ENCODE measurements around the gene PDXK.
A peak's percentile ranks its signal among the peaks of the same experiment; 100 is the strongest.
"Not testable (repeated sequence)": the region's sequence is repeated elsewhere in the genome, so short reads cannot be mapped to it uniquely, and the experiment has no call there.

The PDXK gene

DNA sequence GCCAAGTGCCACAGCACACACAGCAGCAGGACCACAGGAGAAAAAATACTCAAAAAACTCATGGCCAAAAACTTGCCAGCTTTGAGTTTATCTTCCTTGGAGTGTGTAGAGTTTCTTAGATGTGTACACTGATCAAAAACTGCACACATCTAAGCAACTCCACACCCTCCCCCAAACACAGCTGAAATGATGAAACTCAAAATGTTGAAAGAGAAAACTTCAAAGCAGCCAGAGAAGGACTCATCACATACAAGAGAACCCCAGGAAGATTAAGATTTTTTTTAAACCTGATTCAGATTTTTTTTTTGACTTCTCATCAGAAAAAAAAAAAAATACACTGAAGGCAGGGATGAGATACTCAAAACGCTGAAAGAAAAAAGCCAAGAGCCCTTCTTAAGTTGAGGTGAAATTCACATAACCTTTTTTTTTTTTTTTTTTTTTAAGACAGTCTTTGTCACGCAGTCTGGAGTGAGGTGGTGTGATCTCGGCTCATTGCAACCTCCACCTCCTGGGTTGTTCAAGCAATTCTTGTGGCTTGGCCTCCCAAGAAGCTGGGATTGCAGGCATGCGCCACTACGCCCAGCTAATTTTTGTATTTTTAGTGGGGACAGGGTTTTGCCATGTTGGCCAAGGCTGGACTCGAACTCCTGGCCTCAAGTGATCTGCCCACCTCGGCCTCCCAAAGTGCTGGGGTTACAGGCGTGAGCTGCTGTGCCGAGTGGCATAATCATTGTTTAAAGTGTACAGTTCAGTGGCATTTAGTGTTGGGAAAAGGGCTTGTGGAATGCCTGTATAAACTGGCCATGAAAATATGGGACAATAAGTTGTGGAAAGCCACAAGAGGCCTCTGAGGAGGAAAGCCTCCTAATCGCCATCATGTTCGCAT, 20.9 kb upstream of the PDXK start:
- no peak for DNase-seq

DNA sequence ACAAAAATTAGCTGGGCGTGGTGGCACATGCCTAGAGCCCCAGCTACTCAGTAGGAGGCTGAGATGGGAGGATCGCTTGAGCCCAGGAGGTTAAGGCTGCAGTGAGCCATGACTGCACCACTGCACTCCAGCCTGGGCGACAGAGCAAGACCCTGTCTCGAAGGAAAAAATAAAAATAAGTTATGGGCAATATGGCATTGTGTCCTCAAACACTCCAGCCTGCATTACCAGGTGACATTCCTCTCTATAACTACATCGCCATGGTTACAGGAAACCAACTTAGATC, 19.5 kb upstream of the PDXK start:
- not testable (repeated sequence) for DNase-seq

GRCh38 chr21:43699933-43700599, 18.9 kb upstream of the PDXK start:
- no peak for DNase-seq

GRCh38 chr21:43701936-43702784, 16.8 kb upstream of the PDXK start:
- DNase-seq = no peak

DNA sequence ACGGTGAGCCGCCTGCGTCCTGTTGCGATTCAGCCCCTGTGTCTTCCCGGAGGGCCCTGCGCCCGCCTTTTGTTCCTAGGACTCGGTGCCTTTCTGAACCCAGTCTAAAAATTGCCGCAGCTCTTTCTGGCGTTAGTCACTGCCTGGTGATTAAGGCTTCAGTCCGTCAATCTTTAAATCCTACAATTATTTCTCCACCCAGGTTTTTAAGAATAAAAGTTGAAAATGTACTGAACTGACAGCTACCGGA, 16.2 kb upstream of the PDXK start:
- no peak for DNase-seq

DNA sequence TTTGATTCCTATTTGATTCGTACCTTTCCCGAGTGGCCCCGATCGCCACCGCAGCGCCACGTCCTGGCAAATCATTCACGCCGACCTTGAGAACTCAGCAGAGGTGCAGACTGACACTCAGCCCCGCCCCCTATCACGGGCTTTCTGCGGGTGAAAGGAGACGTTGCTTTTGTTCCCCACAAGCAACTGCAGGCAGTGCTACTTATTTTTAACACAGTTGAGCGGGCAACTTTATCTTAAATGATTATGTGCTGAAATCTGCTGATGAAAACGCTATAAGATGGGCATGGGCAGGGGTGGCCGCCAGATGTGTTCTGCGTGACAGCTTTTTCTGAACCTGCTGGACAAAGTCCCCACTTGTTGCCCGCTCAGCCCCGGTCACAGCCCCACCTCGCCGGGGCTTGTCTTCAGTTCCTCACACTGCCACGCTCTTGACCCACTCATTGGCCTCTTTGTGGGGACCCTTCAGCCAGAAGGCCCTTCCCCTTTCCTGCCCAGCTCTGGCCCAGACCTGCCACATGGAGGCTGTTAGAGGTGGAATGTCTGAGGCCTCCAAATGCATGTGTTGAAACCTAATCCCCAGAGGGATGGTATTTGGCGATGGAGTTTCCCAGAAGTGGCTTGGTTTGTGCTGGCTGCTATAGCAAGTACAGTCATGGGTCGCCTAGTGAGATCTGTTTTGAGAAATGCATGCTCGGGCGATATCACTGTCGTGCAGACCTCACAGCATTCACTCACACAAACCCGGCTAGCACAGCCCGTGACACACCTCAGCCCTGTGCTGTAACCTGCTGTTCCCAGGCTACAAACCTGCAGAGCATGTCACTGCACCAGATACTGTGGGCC, 15.7 kb upstream of the PDXK start:
- DNase-seq = peak in 2 of 3 donors; percentile 34 to 55

DNA sequence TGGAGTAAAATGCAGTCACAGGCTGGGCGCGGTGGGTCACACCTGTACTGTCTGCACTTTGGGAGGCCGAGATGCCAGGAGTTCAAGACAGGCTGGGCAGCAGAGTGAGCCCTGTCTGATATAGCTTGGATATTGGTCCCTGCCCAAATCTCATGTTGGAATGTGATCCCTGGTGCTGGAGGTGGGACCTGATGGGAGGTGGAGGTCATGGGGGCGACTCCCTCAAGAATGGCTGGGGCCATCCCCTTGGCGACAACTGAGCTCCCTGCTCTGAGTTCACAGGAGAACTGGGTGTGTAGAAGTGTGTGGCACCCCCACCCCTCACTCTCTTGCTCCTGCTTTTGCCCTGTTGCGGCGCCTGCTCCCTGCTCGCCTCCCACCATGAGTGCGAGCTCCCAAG, 11.5 kb upstream of the PDXK start:
- no peak for DNase-seq

DNA sequence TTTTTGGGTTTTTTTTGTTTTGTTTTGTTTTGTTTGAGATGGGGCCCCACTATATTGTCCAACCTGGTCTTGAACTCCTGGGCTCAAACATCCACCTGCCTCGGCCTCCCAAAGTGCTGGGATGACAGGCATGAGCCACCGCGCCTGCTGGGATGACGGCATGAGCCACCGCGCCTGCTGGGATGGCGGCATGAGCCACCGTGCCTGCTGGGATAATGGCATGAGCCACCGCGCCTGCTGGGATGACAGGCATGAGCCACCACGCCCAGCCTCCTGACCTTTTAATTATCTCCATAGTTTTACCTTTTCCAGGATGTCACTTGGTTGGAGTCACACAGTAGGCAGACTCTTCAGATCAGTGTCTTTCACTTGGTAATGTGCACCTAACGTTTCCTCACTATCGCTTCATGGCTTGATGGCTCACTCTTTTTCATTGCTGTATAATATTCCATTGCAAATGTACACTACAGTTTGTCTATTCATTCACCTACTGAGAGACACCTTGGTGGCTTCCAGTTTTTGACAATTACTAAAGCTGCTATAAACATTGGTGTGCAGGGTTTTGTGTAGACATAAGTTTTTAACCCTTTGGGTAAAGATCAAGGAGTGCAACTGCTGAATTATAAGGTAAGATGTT, 10.1 kb upstream of the PDXK start:
- no peak for DNase-seq

DNA sequence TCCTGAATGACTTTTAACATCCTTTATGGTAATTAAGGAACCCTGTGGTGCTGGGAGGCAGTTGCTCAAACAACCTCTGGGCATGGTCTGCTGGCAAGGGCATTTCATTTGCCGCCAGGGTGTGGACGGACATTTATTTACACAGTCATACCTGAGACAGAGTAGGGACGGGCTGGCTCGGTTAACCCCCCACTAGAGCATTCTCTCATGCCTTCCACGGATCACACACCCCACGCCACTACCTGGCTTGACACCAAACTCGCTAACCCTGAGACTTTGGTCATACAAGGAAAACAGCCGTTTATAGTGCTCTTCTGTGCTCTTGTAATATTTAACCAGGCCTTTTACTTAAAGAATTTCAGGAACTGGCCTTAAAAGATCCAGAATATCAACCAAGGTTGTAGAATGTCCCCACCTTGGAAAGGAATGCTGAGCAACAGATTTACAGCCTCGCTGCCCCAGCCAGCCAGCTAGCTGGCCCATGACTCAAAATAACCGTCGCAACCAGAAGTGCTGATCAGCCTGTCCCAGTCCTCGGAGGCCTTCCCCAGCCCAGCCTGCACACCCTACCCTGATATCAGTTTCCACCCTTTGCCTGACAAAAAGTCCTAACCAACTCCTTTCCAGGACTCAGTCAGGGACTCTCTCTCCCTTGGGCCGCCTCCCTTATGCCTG, 6.5 kb upstream of the PDXK start:
- peak in 1 of 3 donors; percentile 46 for DNase-seq

GRCh38 chr21:43713123-43713522, 5.8 kb upstream of the PDXK start:
- not testable (repeated sequence) for DNase-seq

DNA sequence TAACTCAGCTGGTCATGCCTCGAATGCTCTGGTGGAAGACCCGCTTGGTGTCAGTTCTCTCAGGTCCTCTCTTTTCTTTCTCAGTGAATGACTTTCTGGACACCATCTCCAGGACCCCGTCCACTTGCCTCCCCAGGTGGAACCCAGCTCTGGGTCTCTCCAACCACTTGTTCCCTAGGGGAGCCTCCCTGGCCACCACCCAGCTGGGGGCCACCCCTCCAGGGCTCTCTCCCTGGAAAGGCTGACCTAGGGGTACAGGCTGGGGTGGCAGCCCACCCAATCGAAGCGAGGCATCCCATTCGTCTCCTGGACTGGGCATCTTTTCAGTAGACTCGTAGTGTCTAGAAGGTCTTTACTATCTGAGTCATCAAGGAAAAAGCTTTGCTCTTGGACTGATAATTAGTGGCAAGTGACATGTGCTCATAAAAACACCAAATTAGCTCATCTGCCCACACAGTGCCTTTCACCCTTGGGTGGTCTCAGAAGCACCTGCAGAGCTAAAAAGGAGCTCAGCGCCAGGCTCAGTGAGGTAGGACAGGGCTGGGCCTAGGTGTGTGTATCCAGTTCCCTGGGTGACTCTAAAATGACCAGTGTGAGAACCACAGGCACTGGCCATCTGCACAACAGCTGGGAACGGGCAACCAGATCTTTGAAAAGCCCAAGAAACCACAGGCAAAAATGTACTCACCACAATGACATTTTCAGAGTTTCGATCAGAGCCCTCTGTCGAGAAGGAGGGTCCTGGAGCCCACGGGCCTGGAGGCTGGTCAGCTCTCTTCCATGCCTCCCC, 2.4 kb upstream of the PDXK start:
- DNase-seq = no peak

DNA sequence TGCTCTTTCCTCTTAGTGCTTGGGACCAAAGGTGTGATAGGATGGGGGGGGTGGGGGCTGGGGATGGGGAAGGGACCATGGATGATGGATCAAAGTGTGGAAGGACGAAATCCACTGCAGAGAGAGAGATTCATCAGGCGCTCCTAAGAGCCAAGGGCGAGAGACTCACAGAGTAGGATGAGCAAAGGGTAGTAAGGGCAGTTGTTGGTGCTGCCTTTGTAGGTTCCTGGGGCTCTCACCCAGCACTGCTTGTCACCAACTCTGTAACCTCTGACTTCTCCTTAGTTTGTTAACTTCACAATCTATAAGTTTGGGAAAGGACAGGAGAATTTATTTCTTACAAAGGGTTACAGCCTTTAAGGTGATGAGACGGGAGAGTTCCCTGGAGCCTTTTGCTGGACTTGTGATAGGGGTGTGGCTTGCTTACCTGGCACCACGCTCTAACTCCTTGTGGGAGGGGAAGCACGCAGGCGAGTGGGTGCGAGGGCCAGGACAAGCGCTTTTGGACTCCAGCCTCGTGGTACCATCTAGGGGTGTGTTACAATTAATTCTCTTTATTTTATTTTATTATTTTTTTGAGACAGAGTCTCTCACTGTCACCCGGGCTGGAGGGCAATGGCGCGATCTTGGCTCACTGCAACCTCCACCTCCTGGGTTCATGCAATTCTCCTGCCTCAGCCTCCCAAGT, 1.6 kb upstream of the PDXK start:
- no peak for DNase-seq

DNA sequence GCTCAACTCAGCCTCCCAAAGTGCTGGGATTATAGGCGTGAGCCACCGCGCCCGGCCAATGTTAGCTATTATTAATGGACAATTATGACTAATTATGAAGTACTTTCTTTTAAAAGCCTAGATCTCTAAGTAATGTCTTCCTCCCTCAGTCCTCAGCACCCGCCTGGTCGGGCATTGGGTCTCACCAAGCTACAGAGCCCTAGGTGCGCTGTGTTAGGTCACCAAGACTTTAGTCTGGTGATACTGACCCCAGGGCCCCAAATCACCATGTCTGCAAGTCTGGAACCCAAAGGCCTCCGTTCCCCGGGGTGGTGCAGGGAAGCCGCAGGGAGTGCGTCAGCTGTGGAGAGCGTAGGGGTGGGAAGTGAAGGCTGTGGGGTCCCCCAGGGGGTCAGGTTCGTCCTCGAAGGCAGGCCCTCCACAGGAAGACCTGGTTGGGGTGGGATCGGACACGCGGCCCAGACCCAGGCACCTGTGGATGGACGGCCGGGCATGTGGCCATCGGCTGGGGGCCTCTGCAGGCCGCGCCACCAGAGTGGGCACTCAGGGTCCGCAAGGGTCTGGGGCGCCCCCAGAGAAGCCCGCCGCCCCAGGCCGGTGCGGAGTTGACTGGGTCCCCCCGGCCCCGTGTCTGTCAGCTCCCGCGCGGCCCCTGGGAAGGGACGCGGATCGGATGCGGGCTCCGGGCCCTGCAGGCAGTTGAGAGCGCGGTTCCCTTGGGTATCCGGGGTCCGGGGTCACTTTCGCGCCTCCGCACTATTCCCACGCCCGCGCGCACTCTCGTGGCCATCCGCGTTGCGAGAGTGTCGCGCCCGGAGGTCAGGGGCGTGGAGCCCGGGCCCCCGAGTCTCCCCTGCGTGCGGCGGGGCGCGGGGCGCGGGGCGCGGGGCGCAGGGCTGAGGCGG, 710 bp upstream of the PDXK start:
- no peak for DNase-seq

DNA sequence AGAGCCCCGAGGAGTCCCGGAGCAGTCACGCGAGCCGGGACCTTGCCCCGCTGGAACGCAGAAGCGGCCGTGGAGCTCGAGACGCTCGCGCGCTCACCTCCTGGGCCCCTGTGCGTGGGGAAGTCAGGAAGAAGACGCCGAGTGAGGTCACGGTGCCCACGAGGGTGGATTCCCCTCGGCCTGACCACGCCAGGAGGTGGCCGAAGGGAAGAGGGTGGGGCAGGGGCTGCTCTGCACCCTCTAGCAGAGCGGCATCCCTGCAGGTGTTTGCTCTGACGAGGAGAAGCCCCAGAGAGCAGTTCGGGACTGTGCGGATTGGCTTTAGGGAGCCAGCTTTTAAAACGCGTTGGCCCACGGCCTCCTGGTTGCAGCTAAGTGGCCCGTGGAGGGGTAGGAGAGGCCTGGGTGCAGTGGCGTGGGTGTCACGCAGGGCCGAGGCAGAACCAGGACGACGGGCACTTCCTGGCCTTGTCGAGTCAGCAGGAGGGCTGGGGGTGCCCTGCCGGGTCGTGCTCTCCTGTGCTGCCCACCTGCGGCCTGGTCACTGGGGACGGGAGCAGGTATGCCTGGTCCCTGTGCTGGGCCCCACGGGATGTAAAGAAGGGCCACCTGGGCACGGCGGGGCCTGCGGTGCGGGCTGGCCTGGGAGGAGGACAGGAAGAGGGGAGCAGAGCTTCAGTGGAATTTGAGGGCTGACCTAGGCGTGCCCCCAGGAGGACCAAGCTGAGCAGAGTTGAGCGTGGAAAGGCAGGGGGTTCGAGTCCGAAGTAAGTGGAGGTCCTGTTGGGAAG, 1.0 kb downstream of the PDXK start:
- DNase-seq = peak; percentile 68 to 85 (median 74)

DNA sequence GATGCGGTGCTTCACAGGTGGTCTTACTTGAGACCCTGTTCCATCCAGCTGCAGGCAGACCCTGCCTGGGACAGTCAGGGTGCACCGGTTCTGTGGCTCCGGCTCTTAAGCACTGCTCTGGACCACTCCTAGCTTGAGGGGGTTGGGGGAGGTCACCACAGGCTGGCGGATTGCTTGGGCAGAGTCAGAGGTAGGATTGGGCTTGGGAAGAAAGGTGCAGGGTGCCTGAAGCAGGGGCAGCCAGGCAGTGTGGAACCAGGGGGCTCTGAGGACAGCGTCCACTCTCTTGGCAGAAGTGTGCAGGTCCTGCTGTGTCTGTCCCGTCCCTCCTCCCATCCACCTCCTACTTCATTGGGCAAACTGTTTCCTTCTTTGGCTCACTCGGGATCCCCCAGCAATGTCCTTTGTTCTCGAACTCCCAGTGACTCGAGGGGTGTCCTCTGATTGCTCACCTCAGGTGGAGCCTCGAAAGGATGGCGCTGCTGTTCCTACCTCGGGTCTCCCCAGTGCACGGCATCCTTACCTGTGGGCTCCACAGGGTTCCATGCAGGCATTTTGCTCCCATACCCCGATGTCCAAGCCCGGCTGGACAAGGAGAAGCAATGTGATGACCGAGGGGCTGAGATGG, 1.7 kb downstream of the PDXK start:
- peak; percentile 51 to 60 (median 60) for DNase-seq

- no peak for DNase-seq
Observed at GRCh38 chr21:43721206-43721605, 2.3 kb downstream of the PDXK start.

DNA sequence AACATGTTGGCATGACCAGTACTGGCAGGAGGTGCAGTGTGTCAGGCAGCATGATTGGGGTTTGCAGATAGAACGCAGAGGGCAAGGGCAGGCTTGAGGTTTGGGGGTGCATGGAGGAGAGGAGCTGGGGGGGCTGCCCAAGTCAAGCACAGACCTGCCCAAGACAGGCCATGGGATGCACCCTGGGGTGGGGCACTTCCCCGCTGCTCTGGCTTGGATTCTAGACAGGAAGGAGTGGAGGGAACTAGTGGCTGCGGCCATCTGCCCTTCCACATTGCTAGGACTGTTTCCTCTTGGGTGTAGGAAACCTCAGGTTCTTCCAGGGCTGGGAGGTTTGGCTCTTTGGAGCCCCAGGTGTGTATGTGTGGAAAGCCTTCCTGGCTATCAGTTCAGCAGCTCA, 3.0 kb downstream of the PDXK start:
- DNase-seq = peak in 2 of 3 donors; percentile 45 to 52

- DNase-seq = no peak
Observed at GRCh38 chr21:43723648-43724047, 4.7 kb downstream of the PDXK start.

Data from suppressor macrophage treated with lipopolysaccharide for 1 hour (primary cell).